ENCODE results near the gene DNM3. TPM values are rescaled to one million over a fixed set of nuclear protein-coding genes. Genes with fewer than 3 reads are reported as not detected.

Gene DNM3
- total and polyA plus RNA-seq, 2 experiments from 2014 or later: 5.2 to 12.2 TPM

DNA sequence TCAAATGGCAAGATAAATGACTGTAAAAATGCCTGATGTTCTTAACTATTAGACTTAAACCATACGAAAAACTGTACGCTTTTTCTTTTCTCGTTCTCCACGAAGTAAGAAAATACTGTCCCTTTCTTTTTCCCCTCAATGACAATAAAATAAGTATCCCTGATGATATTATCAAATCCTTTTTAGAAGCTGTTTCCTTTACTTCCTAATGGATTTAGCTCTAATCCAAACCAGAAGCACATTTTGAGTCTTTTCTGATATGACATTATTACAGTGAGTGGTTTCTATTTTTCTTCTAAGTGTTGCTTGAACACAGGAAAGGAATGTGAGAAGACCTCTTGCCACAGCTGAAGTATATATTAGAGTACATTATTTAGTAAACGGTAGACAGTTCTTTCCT lies 32.4 kb downstream of the DNM3 start:
- Histone ChIP-seq H3K4me2 (no peak overlapping the region), H3K27ac (ENCODE audit: low read depth) (no peak overlapping the region), H4K20me1 (replicated peaks; ENCODE audit: insufficient read depth) (no peaks in the 10 kb centered on the region), H3K27me3 (ENCODE audit: insufficient read depth) (no peaks in the 10 kb centered on the region), H3K36me3 (ENCODE audit: insufficient read depth) (no peaks in the 10 kb centered on the region), H3K4me3 (no peak overlapping the region), H2AFZ (no peak overlapping the region), H3K4me1 (ENCODE audit: insufficient read depth) (peaks cover 18% of the 10 kb centered on the region), H3K79me2 (replicated peaks; ENCODE audit: insufficient read depth) (no peaks in the 10 kb centered on the region), H3K9me2 (ENCODE audit: insufficient read depth) (no peaks in the 10 kb centered on the region), H3F3A (replicated peaks; ENCODE audit: low read depth) (no peaks in the 10 kb centered on the region)
- Mint-ChIP-seq H3K36me3 (ENCODE audit: low read depth) (no peaks in the 10 kb centered on the region), H3K9me3 (no peaks in the 10 kb centered on the region), H3K4me1 (peaks cover 14% of the 10 kb centered on the region), H3K4me3 (no peak overlapping the region), H3K27me3 (ENCODE audit: insufficient read depth, low read depth, poor library complexity) (no peaks in the 10 kb centered on the region), H3K27ac (no peak overlapping the region)
- DNase-seq (ENCODE audit: low spot score) (no peak), ATAC-seq (no peak)
- TF ChIP-seq STAT1 (IDR thresholded peaks at IDR 0.05; ENCODE audit: unreplicated experiment) (no peak), EZH2 (IDR thresholded peaks at IDR 0.05; ENCODE audit: low read depth, unreplicated experiment) (no peak), JUNB (IDR thresholded peaks at IDR 0.05; ENCODE audit: unreplicated experiment) (no peak), EZH2phosphoT487 (IDR thresholded peaks at IDR 0.05; ENCODE audit: unreplicated experiment) (no peak), CREB1 (CRISPR knock-in tag; IDR thresholded peaks at IDR 0.05; ENCODE audit: low read depth) (no peak), ZNF331 (CRISPR knock-in tag; IDR thresholded peaks at IDR 0.05; ENCODE audit: low read depth) (no peak), POLR2AphosphoS5 (IDR thresholded peaks at IDR 0.05; ENCODE audit: low read depth) (no peak), ZNF114 (CRISPR knock-in tag; IDR thresholded peaks at IDR 0.05) (no peak), NANOG (IDR thresholded peaks at IDR 0.05; ENCODE audit: borderline replicate concordance) (no peak)
- TF ChIP-seq, protein P1, sequence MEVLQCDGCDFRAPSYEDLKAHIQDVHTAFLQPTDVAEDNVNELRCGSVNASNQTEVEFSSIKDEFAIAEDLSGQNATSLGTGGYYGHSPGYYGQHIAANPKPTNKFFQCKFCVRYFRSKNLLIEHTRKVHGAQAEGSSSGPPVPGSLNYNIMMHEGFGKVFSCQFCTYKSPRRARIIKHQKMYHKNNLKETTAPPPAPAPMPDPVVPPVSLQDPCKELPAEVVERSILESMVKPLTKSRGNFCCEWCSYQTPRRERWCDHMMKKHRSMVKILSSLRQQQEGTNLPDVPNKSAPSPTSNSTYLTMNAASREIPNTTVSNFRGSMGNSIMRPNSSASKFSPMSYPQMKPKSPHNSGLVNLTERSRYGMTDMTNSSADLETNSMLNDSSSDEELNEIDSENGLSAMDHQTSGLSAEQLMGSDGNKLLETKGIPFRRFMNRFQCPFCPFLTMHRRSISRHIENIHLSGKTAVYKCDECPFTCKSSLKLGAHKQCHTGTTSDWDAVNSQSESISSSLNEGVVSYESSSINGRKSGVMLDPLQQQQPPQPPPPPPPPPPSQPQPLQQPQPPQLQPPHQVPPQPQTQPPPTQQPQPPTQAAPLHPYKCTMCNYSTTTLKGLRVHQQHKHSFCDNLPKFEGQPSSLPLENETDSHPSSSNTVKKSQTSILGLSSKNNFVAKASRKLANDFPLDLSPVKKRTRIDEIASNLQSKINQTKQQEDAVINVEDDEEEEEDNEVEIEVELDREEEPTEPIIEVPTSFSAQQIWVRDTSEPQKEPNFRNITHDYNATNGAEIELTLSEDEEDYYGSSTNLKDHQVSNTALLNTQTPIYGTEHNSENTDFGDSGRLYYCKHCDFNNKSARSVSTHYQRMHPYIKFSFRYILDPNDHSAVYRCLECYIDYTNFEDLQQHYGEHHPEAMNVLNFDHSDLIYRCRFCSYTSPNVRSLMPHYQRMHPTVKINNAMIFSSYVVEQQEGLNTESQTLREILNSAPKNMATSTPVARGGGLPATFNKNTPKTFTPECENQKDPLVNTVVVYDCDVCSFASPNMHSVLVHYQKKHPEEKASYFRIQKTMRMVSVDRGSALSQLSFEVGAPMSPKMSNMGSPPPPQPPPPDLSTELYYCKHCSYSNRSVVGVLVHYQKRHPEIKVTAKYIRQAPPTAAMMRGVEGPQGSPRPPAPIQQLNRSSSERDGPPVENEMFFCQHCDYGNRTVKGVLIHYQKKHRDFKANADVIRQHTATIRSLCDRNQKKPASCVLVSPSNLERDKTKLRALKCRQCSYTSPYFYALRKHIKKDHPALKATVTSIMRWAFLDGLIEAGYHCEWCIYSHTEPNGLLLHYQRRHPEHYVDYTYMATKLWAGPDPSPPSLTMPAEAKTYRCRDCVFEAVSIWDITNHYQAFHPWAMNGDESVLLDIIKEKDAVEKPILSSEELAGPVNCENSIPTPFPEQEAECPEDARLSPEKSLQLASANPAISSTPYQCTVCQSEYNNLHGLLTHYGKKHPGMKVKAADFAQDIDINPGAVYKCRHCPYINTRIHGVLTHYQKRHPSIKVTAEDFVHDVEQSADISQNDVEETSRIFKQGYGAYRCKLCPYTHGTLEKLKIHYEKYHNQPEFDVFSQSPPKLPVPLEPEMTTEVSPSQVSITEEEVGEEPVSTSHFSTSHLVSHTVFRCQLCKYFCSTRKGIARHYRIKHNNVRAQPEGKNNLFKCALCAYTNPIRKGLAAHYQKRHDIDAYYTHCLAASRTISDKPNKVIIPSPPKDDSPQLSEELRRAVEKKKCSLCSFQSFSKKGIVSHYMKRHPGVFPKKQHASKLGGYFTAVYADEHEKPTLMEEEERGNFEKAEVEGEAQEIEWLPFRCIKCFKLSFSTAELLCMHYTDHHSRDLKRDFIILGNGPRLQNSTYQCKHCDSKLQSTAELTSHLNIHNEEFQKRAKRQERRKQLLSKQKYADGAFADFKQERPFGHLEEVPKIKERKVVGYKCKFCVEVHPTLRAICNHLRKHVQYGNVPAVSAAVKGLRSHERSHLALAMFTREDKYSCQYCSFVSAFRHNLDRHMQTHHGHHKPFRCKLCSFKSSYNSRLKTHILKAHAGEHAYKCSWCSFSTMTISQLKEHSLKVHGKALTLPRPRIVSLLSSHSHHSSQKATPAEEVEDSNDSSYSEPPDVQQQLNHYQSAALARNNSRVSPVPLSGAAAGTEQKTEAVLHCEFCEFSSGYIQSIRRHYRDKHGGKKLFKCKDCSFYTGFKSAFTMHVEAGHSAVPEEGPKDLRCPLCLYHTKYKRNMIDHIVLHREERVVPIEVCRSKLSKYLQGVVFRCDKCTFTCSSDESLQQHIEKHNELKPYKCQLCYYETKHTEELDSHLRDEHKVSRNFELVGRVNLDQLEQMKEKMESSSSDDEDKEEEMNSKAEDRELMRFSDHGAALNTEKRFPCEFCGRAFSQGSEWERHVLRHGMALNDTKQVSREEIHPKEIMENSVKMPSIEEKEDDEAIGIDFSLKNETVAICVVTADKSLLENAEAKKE (CRISPR knock-in tag; IDR thresholded peaks at IDR 0.05): no peak
- TF ChIP-seq, protein P2, sequence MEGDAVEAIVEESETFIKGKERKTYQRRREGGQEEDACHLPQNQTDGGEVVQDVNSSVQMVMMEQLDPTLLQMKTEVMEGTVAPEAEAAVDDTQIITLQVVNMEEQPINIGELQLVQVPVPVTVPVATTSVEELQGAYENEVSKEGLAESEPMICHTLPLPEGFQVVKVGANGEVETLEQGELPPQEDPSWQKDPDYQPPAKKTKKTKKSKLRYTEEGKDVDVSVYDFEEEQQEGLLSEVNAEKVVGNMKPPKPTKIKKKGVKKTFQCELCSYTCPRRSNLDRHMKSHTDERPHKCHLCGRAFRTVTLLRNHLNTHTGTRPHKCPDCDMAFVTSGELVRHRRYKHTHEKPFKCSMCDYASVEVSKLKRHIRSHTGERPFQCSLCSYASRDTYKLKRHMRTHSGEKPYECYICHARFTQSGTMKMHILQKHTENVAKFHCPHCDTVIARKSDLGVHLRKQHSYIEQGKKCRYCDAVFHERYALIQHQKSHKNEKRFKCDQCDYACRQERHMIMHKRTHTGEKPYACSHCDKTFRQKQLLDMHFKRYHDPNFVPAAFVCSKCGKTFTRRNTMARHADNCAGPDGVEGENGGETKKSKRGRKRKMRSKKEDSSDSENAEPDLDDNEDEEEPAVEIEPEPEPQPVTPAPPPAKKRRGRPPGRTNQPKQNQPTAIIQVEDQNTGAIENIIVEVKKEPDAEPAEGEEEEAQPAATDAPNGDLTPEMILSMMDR (conservative IDR thresholded peaks at IDR 0.05; ENCODE audit: low read depth in 2 of 2): no peak
- TF ChIP-seq, protein P3, sequence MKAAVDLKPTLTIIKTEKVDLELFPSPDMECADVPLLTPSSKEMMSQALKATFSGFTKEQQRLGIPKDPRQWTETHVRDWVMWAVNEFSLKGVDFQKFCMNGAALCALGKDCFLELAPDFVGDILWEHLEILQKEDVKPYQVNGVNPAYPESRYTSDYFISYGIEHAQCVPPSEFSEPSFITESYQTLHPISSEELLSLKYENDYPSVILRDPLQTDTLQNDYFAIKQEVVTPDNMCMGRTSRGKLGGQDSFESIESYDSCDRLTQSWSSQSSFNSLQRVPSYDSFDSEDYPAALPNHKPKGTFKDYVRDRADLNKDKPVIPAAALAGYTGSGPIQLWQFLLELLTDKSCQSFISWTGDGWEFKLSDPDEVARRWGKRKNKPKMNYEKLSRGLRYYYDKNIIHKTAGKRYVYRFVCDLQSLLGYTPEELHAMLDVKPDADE (IDR thresholded peaks at IDR 0.05): no peak
- TF ChIP-seq, protein P4, sequence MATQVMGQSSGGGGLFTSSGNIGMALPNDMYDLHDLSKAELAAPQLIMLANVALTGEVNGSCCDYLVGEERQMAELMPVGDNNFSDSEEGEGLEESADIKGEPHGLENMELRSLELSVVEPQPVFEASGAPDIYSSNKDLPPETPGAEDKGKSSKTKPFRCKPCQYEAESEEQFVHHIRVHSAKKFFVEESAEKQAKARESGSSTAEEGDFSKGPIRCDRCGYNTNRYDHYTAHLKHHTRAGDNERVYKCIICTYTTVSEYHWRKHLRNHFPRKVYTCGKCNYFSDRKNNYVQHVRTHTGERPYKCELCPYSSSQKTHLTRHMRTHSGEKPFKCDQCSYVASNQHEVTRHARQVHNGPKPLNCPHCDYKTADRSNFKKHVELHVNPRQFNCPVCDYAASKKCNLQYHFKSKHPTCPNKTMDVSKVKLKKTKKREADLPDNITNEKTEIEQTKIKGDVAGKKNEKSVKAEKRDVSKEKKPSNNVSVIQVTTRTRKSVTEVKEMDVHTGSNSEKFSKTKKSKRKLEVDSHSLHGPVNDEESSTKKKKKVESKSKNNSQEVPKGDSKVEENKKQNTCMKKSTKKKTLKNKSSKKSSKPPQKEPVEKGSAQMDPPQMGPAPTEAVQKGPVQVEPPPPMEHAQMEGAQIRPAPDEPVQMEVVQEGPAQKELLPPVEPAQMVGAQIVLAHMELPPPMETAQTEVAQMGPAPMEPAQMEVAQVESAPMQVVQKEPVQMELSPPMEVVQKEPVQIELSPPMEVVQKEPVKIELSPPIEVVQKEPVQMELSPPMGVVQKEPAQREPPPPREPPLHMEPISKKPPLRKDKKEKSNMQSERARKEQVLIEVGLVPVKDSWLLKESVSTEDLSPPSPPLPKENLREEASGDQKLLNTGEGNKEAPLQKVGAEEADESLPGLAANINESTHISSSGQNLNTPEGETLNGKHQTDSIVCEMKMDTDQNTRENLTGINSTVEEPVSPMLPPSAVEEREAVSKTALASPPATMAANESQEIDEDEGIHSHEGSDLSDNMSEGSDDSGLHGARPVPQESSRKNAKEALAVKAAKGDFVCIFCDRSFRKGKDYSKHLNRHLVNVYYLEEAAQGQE (IDR thresholded peaks at IDR 0.05; ENCODE audit: unreplicated experiment): no peak
